Fibroblast of upper back skin (primary cell): ENCODE measurements around the gene KRTAP3-1.

Experiments used
- DNase-seq: peaks from one replicate; pipeline ENCODE4 v3.0.0-alpha.2; 2013

Gene KRTAP3-1

GRCh38 chr17:40974366-40974765, 34.6 kb downstream of the KRTAP3-1 start:
- no peak for DNase-seq

- DNase-seq, result no peak
Observed at GRCh38 chr17:40967582-40967981, 41.3 kb downstream of the KRTAP3-1 start.

GRCh38 chr17:40966848-40967247, 42.1 kb downstream of the KRTAP3-1 start, which contains the start of gene KRT39:
Gene KRT39, minus strand, starts transcription at chr17:40966948. Its CDS starts 92 bp downstream, at chr17:40966856.
- no peak for DNase-seq

- DNase-seq, result no peak
Observed at GRCh38 chr17:40963838-40964237, 45.1 kb downstream of the KRTAP3-1 start.

GRCh38 chr17:40962059-40962561, 46.8 kb downstream of the KRTAP3-1 start:
- DNase-seq, result no peak

- no peak for DNase-seq
Observed at GRCh38 chr17:40961591-40961990, 47.3 kb downstream of the KRTAP3-1 start.

GRCh38 chr17:40960144-40960543, 48.8 kb downstream of the KRTAP3-1 start:
- DNase-seq, result no peak
